ENCODE results near the gene SERINC2. TPM values are rescaled to one million over a fixed set of nuclear protein-coding genes. Genes with fewer than 3 reads are reported as not detected.

SERINC2 gene
- total and polyA plus RNA-seq, 9 of the 15 experiments (the other 6 are each of a cell fraction or from before 2014, with no cell fraction given), result 0.07 to 1.2 (median 0.70) TPM; not detected in 2

DNA sequence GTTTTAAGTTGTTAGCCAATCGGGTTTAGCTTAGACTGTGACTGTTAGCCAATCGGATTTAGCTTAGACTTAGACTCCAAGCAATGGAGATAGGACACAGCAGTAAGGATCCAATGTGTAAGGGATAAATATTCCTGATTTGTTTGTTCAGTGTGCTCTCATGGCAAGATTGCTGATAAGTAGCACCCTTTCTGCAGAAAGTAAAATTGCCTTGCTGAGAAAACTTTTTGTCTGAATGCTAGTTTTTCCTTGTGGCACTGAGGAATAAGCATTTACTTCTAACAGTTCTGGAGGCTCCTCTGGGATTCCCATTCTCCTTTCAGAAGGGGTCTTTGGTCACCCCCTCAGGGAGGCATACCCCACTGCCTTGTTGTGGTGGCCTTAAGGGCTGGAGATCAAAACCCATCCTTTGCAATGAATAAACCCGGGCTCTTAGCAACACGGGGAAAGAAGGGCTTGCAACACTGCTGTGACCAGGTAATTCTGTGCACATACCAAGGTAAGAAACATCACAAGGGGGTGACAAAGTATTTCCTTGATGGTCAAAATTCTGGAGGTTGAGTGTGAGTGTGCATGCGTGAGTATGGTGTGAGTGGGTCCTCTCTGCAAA is 45.4 kb downstream of the SERINC2 start:
- ChIA-PET POLR2A (no interaction called here), CTCF (ENCODE audit: low intra/inter-chr PET ratio) (no interaction called here)
- H3K27ac ChIP-seq (ENCODE audit: extremely low read depth, low read depth, low read length), result no peak overlapping the region
- 0% methylated on average over 5 of the region's 5 CpGs for WGBS (ENCODE audit: insufficient coverage, low coverage, missing lambda C conversion rate)
- no peak overlapping the region for H3K9ac ChIP-seq (ENCODE audit: insufficient read depth in 1 of 2, low read depth in 2 of 2, low read length in 2 of 2)
- no TSS peak for BruUV-seq (replicated peaks)
- H3K79me2 ChIP-seq (ENCODE audit: control insufficient read depth, insufficient read depth, low read length), result no peaks in the 10 kb centered on the region
- H4K20me1 ChIP-seq (replicated peaks; ENCODE audit: control insufficient read depth, insufficient read depth, low read length), result no peaks in the 10 kb centered on the region
- no peaks in the 10 kb centered on the region for H3K36me3 ChIP-seq (ENCODE audit: control insufficient read depth, insufficient read depth, low read length)
- H3K4me3 ChIP-seq, result no peak overlapping the region
- H3K9me1 ChIP-seq (ENCODE audit: control insufficient read depth, insufficient read depth, low read length), result no peaks in the 10 kb centered on the region
- ATAC-seq, result no peak
- no peak overlapping the region for H2AFZ ChIP-seq (ENCODE audit: low read depth, low read length)
- FAIRE-seq, result no peak
- H3K4me2 ChIP-seq (ENCODE audit: insufficient read depth, low read length), result no peak overlapping the region
- no peaks in the 10 kb centered on the region for H3K4me1 ChIP-seq (replicated peaks in 1 of 2; ENCODE audit: control insufficient read depth in 2 of 2, insufficient read depth in 2 of 2, low read length in 2 of 2)
- H3K27me3 ChIP-seq (ENCODE audit: control insufficient read depth in 2 of 2, insufficient read depth in 2 of 2, low read length in 2 of 2), result peaks cover 2 to 4% of the 10 kb centered on the region in 2 experiments; a peak in 2 of 5 replicates
- in situ Hi-C loops (cut with MboI), result no loop called here
- H3K9me3 ChIP-seq (replicated peaks; ENCODE audit: control insufficient read depth, insufficient read depth, low read depth, low read length), result 0 out of 2 replicates have a peak, but pooled peaks cover 9% of the 10 kb centered on the region
- intact Hi-C loops (cut with micrococcal nuclease), result no loop called here
- no peak for DNase-seq (ENCODE audit: extremely low read depth in 1 of 4, low spot score in 3 of 4)
- TF ChIP-seq NR0B1 (IDR thresholded peaks at IDR 0.05; ENCODE audit: partially characterized antibody) (no peak), ZNF79 (CRISPR knock-in tag; IDR thresholded peaks at IDR 0.05; ENCODE audit: low read depth) (no peak), ZNF561 (CRISPR knock-in tag; conservative IDR thresholded peaks at IDR 0.05) (peak; percentile 95), ZNF280A (IDR thresholded peaks at IDR 0.05; ENCODE audit: low read depth, partially characterized antibody) (peak; percentile 100), GABPB1 (CRISPR knock-in tag; IDR thresholded peaks at IDR 0.05) (no peak), FOXM1 (IDR thresholded peaks at IDR 0.05; ENCODE audit: low read depth) (no peak), FOXM1 (CRISPR knock-in tag; IDR thresholded peaks at IDR 0.05; ENCODE audit: low read depth) (no peak), RBM15 (IDR thresholded peaks at IDR 0.05; ENCODE audit: insufficient read depth, low read length) (no peak)
- TF ChIP-seq, protein P1, sequence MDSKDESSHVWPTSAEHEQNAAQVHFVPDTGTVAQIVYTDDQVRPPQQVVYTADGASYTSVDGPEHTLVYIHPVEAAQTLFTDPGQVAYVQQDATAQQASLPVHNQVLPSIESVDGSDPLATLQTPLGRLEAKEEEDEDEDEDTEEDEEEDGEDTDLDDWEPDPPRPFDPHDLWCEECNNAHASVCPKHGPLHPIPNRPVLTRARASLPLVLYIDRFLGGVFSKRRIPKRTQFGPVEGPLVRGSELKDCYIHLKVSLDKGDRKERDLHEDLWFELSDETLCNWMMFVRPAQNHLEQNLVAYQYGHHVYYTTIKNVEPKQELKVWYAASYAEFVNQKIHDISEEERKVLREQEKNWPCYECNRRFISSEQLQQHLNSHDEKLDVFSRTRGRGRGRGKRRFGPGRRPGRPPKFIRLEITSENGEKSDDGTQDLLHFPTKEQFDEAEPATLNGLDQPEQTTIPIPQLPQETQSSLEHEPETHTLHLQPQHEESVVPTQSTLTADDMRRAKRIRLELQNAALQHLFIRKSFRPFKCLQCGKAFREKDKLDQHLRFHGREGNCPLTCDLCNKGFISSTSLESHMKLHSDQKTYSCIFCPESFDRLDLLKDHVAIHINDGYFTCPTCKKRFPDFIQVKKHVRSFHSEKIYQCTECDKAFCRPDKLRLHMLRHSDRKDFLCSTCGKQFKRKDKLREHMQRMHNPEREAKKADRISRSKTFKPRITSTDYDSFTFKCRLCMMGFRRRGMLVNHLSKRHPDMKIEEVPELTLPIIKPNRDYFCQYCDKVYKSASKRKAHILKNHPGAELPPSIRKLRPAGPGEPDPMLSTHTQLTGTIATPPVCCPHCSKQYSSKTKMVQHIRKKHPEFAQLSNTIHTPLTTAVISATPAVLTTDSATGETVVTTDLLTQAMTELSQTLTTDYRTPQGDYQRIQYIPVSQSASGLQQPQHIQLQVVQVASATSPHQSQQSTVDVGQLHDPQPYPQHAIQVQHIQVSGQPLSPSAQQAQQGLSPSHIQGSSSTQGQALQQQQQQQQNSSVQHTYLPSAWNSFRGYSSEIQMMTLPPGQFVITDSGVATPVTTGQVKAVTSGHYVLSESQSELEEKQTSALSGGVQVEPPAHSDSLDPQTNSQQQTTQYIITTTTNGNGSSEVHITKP (IDR thresholded peaks at IDR 0.05; ENCODE audit: partially characterized antibody), result no peak

All from K562 (cell line).